GM21737 (cell line): ENCODE results near the gene BAG5.

Experiments used
- ATAC-seq: cut with Tn5 transposase; IDR thresholded peaks from one replicate; pipeline ENCODE4 v1.9.1; 2021; ENCODE audit warnings: mild to moderate bottlenecking, moderate library complexity; ENCODE audit not compliant: unreplicated experiment

Gene BAG5

DNA sequence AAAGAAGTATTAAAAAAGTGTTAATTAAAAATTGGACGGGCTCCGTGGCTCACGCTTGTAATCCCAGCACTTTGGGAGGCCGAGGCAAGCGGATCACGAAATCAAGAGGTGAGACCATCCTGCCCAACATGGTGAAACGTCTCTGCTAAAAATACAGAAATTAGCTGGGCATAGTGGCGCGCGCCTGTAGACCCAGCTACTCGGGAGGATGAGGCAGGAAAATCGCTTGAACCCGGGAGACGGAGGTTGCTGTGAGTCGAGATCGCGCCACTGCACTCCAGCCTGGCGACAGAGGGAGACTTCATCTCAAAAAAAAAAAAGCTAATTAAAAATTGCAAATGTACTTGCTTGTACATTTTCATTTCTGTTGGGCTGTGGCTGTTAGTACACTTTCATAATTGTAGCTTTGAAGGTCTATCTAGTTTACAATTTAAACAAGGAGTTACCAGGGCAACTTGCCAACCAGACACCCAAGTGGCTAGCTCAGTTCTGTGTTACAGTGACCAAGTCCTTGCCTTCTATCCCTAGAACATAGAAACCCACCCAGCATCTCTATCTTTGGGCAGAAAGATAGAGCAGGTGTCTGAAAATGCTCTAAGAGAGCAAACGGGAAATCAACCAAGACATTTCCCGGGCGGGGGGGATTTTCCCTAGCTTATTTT lies 1.5 kb upstream of the BAG5 start:
- ATAC-seq: no peak

DNA sequence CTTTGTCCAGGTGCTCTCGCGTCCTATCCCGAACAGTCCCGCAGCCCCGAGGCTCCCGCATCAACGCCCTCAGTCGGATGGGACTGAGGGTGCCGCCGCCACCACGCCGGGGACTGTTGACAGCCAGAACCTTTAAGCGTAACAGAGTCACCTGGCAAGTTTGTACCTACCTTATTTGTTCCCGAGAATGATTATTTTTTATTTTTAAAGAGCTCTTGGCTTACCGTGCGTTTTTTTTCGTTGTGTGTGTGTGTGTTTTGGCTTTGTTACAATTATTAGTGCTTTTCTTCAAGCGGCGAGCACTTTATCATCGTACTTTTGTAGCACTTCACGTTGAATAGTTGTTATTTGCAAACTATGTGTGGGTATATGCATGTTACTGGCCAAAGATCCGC lies 766 bp upstream of the BAG5 start:
- ATAC-seq: no peak

GRCh38 chr14:103562179-103562428 lies 353 bp downstream of the BAG5 start:
- no peak for ATAC-seq

- peak; percentile 22 for ATAC-seq
These were observed 877 bp downstream of the BAG5 start for GRCh38 chr14:103561381-103562178.

GRCh38 chr14:103560691-103561090 lies 1.8 kb downstream of the BAG5 start:
- ATAC-seq: no peak

DNA sequence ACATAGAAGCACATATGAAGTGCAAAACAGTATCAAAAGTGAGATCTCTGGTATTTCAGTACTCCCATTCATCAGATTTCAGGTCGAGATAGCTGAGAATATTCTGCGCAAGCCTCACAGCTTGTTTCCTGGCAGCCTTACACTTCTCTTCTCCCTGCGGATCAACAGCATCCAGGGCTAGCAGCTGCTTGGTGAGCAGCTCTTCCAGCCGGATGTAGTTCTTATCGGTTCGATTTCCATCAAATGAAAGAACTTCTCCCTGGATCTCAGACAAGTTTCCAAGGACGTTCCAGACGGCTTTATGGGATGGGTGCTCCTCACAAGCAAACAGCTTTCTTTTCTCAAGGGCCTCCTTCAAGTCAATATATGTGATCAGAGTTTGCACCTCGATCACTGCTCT lies 2.7 kb downstream of the BAG5 start:
- ATAC-seq: no peak

GRCh38 chr14:103558071-103558882 lies 4.2 kb downstream of the BAG5 start:
- no peak for ATAC-seq

DNA sequence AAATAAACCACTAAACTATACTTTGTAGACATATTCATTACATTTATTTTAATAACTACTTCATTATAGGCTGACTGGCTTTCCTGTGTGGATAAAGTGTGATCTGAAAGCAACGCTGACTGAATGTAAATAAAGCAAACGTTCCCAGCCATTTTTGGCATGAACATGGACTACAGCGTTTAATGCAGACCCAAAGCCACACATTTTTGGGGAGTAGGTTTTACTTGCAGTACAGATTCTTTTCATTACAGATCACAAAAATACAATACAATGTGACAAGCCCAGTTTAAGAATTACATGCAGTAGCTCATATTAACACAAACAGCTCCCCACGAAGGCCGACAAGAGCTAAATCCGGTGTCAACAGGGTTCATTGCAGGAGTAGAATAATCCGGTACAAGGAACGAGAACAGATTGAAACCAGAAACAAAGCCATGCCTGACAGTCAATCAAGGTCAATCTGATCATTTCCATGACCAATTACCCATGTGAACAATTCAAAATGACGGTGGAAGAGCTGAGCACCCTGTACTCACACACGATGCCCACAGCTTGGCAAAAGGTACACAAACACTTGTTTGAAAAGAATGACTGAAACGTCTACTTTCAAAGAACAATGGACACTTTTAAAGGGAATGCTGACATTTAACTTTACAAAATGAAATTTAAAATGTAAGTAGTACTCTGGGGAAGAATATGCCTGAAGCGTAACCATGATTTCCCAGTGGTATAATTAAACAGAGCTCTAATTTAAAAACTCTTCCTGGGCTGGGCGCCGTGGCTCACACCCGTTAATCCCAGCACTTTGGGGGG lies 5.3 kb downstream of the BAG5 start:
- no peak for ATAC-seq

GRCh38 chr14:103555559-103556337 lies 6.7 kb downstream of the BAG5 start:
- ATAC-seq: no peak

DNA sequence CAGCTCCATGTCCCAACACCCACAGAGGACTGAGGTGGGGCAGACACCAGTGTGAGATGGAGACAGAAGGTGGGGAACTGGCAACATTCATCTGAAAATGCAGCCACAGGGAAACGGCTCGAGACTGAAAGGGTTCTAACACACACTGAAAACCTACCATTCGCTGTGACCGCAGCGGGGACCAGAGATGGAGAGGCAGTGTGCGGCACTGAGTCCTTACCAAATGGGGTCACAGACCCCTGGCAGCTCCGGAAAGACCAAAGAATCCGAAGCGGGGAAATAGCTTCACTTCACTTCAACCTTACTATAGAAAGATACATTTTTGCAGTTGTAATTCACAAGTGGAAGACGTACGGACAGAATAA lies 9.6 kb downstream of the BAG5 start:
- ATAC-seq: no peak

DNA sequence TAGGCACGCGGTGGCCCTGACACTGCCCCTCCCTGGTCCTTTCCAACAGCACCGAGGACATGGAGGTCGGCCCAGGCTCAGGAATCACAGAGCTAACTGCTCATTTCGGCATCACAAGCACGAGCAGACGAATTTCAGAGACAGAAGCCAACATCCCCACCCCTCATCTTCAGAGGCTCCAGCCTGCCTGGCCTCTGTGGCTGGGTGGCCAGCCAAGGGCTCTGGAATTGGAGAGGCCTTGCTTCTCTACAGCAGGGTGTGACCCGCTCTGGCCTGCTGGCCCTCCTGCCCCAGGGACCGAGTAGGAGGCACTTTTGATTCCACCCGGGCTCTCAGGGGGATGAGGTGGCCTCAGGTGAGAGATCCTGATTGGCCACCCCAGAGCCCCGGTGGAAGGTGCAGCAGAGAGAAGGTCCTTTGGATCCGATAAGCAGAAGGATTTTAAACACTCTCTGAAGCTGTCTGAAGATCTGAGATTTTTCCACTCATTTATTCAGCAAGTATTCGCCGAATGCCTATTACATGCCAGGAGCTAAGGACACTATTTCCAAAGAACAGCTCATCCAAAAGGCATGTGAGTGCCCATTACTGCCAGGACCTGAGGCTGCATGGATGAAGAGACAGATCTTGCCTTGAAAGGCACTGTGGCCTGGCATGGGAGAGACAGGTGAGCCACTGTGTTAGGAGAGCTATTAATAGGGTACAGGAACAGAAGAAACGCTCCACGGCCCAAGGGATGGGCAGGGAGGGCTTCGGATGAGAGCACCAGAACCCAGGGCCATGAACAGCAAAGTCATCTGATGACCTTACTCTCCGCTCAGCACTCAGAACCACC lies 10.2 kb downstream of the BAG5 start:
- no peak for ATAC-seq

GRCh38 chr14:103551338-103551762 lies 11.1 kb downstream of the BAG5 start:
- no peak for ATAC-seq

DNA sequence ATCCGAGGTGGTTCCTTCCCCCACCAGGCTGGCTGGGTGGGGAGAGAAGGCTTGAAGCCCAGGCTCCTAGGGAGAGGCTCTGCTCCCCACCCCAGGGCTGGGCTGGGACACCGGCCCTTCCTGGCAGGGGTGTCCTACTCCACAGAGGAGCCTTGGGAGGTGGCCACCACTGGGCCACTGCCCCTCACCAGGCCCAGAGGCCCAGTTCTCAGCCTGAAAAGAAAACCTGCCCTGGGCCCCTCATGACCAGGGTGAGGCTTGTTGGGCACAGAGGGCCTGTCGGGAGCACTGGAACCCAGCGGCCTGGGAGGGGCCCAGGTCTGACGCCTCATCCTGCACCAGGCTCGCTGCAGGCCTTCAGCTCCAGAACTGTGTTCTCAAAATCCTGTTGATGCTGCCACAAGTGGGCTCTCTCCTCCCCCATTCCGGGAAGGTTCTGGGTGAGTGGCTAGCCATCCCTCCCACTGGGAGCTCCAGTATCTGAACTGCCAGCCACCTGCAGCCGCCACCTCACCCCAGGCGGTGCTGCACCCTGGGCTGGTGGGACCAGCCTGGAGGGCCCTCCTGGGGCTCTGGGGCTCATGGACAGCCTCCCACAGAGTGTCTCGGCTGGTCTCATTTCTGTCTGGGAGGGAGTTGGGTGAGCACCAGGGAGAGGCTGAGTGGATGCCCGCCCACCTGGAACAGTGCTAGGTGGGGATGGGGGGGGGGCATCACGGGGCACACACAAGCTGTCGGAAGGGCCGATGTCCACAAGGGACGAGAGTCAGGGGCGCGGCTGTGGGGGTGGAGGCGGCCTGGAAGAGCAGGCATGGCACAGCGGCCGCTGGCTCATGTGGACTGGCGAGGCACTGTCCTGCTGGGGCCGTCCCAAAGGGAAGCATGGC lies 11.8 kb downstream of the BAG5 start:
- ATAC-seq: no peak

GRCh38 chr14:103549361-103550311 lies 12.8 kb downstream of the BAG5 start:
- ATAC-seq: no peak

DNA sequence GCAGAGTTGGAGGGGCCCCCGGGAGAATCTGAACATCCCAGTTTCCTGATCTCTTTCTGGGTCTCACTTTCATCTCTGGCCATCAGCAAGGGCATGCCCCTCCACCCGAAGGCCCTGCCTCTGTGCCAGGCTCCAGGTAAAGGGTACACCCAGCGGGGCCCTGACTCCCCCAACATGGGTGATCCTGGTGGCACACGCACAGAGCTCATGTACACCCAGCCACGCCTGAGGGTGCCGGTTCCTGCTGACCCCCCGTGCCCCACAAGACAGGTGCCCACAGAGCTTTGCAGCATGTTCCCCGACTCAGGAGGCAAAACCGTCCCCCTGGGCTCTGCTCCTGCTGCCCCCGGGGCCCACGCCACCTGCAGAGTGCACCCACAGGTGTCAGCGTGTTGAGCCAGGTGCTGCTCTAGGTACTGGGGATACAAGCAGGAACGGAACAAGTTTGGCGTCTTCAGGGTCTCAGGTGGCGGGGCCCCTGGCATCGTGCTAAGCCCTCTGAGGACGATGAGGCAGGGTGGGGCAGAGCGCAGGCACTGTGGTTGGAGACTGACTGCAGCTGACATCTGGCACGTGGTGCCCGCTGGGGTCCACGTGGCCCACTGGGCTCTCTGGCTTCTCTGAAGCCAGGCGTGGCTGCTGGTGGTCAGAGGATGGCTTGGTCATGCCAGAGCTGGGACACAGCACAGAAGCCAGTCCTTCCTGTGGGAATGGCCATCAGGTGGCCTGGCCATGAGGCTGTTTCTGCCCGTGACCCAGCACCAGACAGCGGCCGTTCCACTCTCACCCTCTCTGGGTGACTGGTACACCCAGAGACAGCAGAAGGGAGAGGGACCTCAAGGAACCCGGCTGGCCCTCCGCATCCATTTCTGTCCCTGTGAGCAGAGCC lies 13.8 kb downstream of the BAG5 start:
- no peak for ATAC-seq

DNA sequence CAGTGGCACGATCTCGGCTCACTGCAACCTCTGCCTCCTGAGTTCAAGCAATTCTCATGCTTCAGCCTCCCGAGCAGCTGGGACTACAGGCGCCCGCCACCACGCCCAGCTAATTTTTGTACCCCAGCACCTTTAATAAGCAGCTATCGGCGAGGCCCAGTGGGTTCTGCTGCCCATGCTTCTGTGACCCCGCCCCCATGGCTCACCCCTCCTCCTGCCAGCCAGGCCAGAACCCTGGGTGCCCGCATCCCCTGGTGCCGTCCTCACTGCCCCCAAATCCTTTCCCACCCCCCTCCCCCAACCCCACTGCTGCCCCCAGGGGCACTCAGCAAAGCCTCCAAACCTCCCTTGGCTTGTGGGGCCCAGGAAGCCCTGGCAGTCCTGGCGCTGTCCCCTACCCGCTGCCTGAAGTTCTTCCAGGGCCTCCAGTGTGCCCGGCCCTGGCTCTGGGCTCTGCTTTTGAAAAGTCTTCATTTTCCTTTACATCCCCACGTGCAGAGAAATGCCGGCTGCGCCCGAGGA lies 14.5 kb downstream of the BAG5 start:
- ATAC-seq: no peak
